Non-pigmented ciliary epithelial cell (primary cell): ENCODE data around the gene RRN3.
"Not testable (repeated sequence)": the region's sequence is repeated elsewhere in the genome, so short reads cannot be mapped to it uniquely, and the experiment has no call there.

ENCODE experiments used
- DNase-seq: peaks from one replicate; pipeline ENCODE4 v3.0.0-alpha.2; 2010; ENCODE audit warnings: low read depth

RRN3 gene

GRCh38 chr16:15093955-15094827 is at the start of gene RRN3:
Gene RRN3 (minus strand): TSS chr16:15094272. CDS start chr16:15094233, 39 bp downstream.
- peak; percentile 56 for DNase-seq

- DNase-seq, result not testable (repeated sequence)
These were observed 49.6 kb upstream of the RRN3 start for GRCh38 chr16:15143601-15144091.

- not testable (repeated sequence) for DNase-seq
These were observed 49.0 kb upstream of the RRN3 start for GRCh38 chr16:15142891-15143600.

- not testable (repeated sequence) for DNase-seq
These were observed 48.2 kb upstream of the RRN3 start for GRCh38 chr16:15142107-15142890.

- DNase-seq, result no peak
These were observed 47.5 kb upstream of the RRN3 start for GRCh38 chr16:15141586-15141985.

GRCh38 chr16:15140444-15141365 is 46.6 kb upstream of the RRN3 start:
- not testable (repeated sequence) for DNase-seq

- not testable (repeated sequence) for DNase-seq
These were observed 43.4 kb upstream of the RRN3 start for GRCh38 chr16:15137514-15137913.

- DNase-seq, result not testable (repeated sequence)
These were observed 41.6 kb upstream of the RRN3 start for GRCh38 chr16:15135483-15136360.

- DNase-seq, result not testable (repeated sequence)
These were observed 40.8 kb upstream of the RRN3 start for GRCh38 chr16:15134752-15135482.

- DNase-seq, result not testable (repeated sequence)
These were observed 39.5 kb upstream of the RRN3 start for GRCh38 chr16:15133554-15133953.

GRCh38 chr16:15132719-15133428 is 38.8 kb upstream of the RRN3 start:
- DNase-seq, result not testable (repeated sequence)

- not testable (repeated sequence) for DNase-seq
These were observed 37.0 kb upstream of the RRN3 start for GRCh38 chr16:15130943-15131700.

GRCh38 chr16:15130256-15130932 is 36.3 kb upstream of the RRN3 start:
- DNase-seq, result not testable (repeated sequence)

- DNase-seq, result not testable (repeated sequence)
These were observed 33.8 kb upstream of the RRN3 start for GRCh38 chr16:15127641-15128425.

- DNase-seq, result not testable (repeated sequence)
These were observed 6.4 kb upstream of the RRN3 start for GRCh38 chr16:15100372-15100987.
